HG03565 (cell line): Measurements from ENCODE around the gene FOXRED1.
A peak's percentile ranks its signal among the peaks of the same experiment; 100 is the strongest.
"Not testable (repeated sequence)": the region's sequence is repeated elsewhere in the genome, so short reads cannot be mapped to it uniquely, and the experiment has no call there.

Source experiments
- ATAC-seq: cut with Tn5 transposase; IDR thresholded peaks from one replicate; pipeline ENCODE4 v1.9.1; 2021; ENCODE audit warnings: mild to moderate bottlenecking, moderate library complexity; ENCODE audit not compliant: unreplicated experiment

FOXRED1 gene

DNA sequence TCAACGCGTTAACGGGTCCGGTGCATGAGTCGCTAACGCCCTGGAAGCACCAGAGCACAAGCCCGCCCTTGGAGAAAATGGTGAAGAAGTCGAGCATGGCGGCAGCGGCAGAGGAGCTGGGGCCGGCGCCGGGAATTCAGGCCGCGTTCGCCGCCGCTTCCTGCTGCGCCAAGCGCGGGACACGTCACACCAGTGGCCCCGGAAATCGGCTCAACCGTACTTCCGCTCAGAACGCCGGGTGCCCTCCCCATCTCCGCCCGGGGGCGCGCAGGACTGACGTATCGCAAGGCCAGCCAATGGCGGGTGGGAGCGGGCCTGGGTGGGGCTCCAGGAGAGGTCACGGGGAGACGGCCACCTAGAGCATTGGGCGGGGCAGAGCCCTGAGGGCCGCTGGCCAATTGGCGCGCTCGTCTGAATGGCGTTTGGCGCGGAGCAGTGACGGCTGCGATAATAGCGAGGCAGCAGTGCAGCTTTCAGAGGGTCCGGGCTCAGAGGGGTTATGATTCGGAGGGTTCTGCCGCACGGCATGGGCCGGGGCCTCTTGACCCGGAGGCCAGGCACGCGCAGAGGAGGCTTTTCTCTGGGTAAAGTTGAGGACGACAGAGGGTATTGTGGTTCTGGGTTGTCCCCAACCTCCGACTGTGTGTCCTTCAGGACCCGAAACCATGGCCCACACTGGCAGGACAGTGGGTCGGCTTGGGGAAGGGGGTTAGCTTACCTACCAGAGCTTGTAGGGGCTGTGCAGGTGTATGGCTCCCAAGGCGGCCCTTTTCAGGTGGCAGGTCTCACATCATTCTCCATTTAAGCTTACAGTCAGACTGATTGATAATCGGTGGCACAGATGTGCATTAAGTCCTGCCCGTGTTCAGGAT is at the start of gene FOXRED1, which contains the start of gene SRPRA:
Gene FOXRED1 (plus strand): TSS at position 447 of the 872 bp plus-strand sequence. CDS start 53 bp downstream, at position 500.
Gene SRPRA (minus strand): TSS at position 188 of the 872 bp plus-strand sequence. CDS start 91 bp downstream, at position 97.
- ATAC-seq: peak; percentile 94

DNA sequence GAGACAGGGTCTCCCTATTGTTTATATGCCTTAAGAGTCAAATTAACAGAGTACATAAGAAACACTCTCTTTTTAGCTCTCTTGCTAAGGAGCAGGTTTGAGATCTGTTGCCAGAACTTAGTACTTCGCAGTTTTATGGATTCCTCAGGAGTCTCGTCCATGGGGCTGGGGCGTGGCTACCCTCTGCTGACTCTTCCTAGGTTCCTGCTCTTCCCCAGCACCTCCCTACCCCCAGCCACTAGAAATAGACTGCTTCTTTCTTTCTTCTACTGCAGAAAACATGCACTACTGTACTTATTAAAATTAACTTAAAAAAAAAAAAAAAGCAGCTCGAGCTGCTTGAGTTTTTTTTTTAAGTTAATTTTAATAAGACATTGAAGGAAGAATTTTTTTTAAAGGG is 49.4 kb upstream of the FOXRED1 start:
- no peak for ATAC-seq

DNA sequence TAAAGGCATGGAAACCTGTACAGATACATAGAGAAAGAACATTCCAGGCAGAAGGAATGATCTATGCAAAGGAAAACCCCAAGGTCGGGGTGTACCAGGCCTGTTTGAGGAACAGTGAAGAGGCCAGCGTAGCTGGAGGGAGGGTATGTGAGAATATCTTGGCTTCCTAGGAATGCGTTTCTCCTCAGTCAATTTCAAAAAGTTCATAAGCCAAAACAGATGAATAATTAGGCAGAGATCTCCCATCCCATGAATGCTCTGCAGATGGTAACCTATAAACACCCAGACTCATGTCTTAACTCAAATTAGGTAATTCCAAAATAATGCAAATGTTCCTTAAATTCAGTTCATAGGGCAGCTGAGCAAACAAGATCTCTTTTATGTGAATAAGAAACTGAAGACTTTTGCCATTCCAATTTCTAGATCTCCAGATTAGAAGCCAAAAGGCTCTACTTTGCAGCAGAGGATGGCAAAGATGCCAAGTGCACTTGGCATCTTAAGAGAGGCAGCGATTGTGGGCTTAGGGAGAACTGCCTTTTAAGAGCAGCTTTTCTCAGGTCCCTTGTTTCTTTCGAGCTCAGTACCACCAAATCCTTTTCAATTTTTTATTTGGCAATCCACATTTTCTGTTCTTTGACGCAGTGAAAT is 44.2 kb upstream of the FOXRED1 start:
- no peak for ATAC-seq

DNA sequence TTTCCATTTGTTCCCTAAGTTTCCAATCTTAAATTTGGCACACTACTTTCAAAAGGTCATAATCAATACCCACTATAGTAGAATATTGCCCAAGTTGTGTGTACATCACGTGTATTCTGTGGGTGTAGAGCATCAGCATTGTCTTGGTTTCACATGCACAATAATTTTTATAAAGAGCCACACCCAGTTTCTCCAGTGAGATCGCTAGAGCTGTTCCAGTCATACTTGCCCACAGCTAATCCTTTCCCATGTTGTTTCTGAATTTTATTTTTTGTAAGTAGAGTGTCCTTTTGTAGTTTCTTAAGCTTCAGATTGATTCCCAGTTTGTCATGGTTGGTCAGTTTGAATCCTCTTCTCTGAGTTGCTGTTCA is 43.7 kb upstream of the FOXRED1 start:
- ATAC-seq: no peak

DNA sequence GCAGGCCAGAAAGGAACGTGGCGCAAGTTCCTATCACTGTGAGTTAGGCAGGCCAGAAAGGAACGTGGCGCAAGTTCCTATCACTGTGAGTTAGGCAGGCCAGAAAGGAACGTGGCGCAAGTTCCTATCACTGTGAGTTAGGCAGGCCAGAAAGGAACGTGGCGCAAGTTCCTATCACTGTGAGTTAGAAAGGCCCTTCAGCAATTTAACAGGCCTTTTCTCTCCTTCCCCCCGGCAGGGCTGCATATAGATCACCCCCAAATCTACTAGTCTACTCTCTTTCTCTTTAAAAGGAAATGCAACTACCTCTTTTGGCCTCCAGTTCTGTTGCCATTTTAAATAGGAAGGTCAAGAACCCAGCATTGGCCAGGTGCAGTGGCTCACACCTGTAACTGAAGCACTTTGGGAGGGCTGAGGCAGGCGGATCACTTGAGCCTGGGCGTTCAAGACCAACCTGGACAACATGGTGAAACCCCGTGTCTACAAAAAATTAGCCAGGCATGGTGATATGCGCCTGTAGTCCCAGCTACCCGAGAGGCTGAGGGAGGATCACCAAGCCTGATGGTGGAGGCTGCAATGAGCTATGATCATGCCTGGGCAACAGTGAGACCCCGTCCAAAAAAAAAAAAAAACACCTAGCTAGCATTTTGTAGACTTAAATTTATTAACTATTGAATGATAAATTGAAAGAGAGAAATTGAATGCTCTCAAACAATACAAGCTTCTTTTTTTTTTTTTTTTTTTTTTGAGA is 42.4 kb upstream of the FOXRED1 start:
- no peak for ATAC-seq

DNA sequence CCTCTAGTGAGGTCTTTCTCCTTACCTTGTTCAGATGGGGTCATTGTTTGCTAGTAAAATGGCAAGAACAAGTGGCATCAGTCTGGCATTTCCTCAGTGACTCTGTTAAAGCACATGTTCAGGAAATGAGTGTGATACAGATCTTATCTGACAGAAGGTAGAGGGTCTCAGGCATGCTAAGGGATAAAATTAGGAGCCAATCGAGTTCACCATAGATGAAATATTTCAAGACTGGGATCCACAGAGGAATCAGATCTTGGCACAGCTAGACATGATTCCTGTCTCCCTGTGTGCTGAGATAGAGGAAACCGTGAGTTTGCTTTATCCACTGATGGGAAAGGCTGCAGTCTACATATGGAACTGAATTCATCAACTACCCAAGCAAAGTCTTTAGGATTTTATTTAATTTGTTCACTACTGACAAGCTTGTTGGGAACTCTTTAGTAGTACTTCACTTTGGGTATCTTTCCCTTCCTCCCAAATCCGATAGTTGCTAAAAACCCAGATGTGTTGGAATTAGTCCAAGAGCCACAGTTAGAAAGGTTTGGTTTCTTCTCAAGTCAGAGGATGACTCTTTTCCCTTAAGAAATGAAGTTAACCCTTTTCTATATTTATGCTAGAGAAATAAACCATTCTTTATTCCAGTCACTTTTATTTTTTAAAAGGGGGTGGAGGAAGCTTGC is 39.0 kb upstream of the FOXRED1 start:
- no peak for ATAC-seq

DNA sequence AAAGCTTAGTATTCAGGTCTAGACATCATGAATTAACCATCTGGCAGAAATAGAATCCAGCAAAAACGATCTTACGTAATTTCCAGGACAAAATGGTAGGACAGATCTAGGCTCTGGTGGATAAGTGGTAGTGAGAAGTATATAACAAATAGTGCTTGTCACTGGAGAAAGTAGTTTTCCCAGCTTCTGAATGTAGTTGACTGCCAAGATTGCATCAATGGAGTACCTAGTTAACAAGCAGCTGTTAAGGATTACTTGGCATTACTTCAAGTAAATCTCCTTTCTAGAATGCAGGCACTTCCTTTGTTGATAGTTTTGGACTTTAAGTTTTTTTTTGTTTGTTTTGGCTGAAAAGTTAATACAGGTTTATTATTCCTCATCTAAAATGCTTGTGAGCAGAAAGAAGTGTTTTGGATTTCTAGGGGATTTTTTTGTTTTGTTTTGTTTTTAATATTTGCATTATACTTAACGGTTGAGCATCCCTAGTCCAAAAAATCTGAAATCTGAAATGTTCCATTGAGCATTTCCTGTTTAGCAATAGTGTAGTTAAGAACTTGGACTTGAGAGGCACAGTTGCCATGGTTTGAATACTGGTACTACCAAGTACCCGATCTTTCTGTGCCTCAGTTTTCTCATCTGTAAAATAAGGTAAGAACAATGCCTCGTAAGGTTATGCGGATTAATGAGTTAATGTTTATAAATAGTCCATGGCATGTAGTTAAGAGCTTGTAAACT is 37.1 kb upstream of the FOXRED1 start:
- ATAC-seq: no peak

DNA sequence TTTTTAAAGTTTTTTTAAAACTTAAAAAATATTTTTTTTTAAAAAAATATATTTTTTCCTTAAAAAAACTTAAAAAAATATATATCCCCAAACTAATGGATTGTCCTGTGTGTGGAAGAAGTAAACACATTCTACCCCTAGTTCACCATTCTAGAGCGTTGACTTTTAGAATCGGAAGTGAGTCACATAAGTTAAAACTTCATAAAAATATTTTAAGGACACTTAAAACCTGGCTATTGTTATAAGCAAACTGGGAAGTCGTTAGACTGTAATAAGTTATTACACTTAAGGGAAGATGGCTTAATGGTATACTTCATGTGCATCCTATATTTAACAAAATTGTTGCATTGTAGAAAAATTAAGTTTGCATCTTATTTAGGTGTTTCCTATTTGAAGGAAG is 36.3 kb upstream of the FOXRED1 start:
- no peak for ATAC-seq

DNA sequence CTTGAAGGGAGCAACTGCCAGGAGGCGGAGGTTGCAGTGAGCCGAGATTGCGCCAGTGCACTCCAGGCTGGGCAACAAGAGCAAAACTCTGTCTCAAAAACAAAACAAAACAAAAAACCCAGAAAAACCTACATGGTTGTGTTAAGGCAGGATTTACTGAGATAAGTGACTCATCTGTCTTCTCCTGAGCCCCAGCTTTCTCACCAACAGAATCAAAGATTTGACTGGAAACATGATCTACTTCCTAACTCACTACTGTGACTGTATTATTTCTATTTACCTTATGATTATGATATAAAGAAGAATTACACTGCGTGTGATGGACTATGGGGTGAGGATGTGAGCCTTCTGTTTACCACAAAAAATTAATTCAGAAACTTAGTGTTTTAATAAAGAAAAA is 35.6 kb upstream of the FOXRED1 start:
- ATAC-seq: no peak

DNA sequence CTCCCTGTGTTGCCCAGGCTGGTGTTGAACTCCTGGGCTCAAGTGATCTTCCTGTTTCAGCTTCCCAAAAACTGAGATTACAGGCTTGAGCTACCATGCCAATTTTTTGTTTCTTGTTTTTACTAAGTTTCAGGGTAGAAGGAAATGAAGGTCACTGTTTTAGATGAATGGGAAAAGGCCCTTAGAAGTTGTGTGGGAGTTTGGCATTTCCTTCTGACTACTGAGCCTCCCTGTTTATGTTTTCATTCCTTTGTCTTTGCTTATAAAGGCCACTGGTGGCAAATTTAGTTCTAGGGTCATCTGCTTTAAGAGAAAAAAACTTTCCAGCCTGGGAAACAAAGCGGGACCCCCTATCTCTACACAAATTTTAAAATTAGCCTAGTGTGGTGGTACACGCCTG is 22.3 kb upstream of the FOXRED1 start:
- no peak for ATAC-seq

DNA sequence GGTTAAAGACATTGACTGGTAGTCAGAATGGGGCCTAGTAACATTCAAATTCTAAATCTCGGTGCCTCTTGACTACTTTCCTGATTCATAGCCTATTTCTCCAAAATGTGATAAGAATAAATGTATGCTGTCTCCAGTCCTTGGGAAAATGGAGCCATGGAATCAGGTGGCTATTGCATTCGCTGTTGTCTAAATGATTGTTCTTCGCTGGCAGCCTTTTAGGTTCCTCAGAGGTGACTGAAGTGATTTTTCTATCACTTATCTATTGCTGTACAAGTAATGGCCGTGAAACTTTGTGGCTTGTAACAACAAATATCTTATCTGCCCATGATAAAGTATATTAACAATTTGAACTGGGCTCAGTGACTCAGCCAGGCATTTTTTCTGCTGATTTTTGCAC is 15.7 kb upstream of the FOXRED1 start:
- ATAC-seq: no peak

DNA sequence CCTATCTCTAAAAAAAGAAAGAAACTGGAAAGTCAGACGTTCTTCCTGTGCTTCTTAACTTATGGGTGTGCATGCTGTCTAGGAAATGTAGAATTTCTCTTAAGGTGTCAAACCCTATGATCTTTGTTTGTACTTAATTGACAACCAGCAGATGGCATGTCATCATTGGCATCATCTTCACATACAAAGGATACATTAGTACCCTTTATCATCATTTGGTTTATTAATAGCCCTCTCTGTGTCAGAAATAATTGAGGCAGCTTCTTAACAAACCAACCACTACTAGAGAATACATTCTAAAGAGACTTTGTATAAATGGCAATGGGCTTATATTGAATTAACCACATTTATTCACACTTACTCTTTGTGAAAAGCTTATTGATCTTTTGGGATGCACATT is 14.1 kb upstream of the FOXRED1 start:
- ATAC-seq: no peak

DNA sequence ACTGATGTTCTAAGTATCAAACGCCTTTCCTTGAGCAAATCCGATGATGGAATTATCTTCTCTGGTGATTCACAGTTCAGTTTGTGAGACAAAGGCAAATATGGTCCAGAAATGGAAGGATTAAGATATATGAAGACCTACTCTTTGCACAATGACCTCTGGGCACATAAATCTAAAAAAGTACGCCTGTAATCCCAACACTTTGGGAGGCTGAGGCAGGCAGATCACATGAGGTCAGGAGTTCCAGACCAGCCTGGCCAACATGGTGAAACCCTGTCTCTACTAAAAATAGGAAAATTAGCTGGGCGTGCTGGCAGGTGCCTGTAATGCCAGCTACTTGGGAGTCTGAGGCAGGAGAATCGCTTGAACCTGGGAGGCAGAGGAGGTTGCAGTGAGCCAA is 13.4 kb upstream of the FOXRED1 start:
- not testable (repeated sequence) for ATAC-seq

DNA sequence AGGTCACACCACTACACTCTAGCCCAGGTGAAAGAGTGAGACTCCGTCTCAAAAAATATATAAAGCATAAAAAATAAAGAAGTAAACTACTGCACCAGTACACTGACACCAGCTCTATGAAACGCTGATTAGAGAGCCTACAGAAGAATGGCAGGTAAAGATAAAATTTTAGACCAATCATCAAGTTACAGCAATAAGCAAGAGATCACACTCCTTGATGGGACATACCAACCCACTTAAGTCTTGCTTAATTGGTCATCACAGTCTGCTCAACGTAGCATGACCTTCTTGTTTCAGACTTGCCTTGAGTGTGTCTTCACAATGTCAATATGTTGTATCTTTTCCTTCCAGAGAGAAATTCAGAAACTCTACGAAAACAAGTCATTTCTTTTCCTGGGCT is 12.7 kb upstream of the FOXRED1 start:
- ATAC-seq: no peak

DNA sequence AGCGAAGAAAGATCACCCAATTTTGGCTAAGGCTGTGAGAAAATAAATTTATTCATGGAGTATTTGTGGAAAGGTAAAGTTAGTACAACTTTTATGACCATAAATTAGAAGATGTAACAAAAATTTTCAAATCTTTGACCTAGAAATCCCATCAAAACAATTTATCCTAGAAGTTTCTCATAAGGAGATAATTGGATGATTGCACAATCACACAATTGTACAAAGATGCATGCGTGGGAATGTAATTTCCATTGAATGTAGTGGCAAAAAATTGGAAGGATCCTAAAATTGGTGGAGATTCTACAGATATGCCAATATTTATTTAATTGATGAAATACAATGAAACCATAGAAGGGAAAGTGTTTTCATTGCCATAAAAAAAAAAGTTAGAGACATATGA is 11.8 kb upstream of the FOXRED1 start:
- no peak for ATAC-seq

DNA sequence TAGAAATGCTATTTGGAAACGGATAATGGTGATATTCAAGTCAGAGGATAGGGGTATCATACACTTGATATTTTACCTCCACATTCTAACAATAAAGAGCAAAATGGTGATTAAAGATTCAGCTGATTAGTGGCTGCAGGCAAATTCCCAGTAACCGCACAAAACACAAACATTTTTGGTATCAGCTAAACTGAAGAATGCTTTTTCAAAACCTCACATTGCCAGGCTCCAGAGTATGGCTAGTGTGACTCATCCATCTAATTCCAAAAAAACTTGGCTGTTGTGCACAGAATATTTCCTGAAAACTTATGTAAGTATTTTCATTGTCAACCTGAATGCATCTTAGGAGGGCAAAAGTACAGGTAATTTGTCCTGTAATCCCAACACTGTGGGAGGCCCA is 11.2 kb upstream of the FOXRED1 start:
- ATAC-seq: no peak

DNA sequence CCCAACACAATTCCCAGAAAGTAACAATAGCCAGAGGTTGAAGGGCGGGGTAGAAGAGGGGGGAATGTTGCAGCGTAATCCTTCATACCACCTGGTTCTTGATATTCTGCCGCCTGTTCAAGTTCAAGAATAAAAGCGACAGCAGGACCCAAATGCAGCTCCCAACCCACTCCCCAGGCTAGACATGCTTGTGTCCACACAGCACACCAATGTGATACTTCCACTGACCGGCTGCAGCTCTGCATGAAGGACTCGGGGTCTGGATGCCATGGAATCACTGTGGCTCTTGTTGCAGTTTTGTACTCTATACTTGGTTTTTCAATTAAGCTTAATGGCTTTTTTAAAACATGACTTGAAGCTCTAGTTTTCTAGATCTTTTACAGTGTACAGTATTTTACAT is 6.7 kb upstream of the FOXRED1 start:
- ATAC-seq: no peak

DNA sequence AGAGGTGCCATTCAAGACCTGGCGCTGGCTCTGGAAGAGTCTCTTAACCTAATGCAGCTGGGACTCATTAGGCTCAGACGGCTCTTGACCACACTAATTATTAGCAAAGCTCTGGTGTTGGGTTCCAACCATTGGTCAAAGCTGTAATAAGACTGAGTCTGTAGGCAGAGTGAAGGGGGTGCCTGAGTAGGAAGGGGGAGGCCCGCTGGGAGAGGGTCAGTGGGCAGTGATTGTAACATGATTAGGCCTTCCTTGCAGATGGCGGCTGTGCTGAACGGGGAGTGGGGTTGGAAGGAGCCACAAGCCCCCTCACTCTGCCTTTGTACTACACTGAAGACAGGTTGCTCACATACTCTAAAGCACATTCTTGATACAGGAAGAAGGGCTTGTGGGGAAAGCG is 5.5 kb upstream of the FOXRED1 start:
- no peak for ATAC-seq

DNA sequence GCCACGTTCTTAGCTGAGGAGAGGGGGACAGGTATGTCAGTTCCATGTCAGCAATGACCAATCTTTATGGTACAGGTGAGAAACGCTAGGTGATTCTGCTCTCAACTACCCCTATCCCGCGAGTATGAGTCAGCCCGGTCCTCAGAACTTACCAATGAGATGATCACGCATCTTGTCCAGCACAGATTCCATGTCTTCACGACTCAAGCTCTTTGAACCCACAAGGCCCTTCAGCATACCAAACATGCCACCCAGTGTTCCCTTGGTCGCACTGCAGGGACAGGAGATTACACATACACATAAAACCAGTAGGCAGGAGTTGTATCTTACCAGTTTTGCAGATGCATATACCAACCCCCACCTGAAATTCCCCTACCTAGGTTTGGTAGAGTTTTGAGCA is 3.1 kb upstream of the FOXRED1 start:
- no peak for ATAC-seq

DNA sequence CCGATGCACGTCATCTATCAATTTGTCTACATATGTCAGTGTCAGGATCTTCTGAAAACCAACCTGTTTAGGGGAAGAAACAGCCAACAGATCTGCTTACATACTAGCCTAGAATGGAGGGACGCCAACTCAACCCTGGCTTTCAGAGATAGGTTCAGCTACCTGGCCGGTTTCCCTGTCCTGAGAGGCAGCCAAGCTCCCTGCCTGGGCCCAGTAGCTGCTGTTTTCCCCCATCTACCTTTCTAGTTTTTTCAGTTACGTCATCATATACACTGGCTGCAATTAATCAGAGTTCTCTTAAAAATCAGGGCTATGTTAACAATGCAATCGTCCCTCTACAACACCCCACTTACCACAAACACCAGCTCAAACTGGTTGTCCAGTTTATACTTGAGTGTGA is 1.3 kb upstream of the FOXRED1 start:
- ATAC-seq: no peak

DNA sequence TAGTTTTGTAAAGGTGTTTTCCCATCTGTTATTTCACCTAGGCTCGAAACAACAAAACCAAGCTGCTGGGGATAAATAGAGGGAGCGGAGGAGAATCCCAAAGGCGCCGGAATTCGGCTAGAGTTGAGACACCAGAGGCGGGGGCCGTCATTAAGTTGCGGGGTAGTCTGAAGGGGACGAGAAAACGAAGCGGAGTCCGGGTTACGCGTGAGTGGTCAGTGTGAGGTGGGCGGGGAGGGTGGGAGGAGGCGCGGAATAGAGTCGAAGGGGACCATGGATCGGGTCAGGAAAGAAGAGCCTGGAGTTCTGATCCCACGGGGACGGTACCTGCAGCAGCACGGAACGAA is 620 bp upstream of the FOXRED1 start:
- ATAC-seq: no peak
